WTC11 (cell line): ENCODE data around the gene FBXO41. TPM values are rescaled to one million over a fixed set of nuclear protein-coding genes. Genes with fewer than 3 reads are reported as not detected.

Experiments used
- ATAC-seq: fragments of 200-7000 bp; cut with Tn5 transposase; 2 replicates; pipeline ENCODE4 v1.10.0; 2021; ENCODE audit warnings: mild to moderate bottlenecking, moderate library complexity
- CTCF ChIA-PET: fragments of 300-600 bp; sonication (Branson Sonifier 250); formaldehyde crosslinking; loops from one replicate; lab custom pipeline; 2021; ENCODE audit warnings: antibody characterized with exemption; lab: Charles Lee
- POLR2A ChIA-PET: fragments of 350-600 bp; sonication (Branson Sonifier 250); formaldehyde crosslinking; loops from one replicate; lab custom pipeline; 2021; ENCODE audit warnings: antibody characterized with exemption; lab: Charles Lee
- DNase-seq: peaks from one replicate; pipeline ENCODE4 v3.0.0; 2021; ENCODE audit warnings: low spot score
- H3K27ac Mint-ChIP-seq: 2 replicates; pipeline ENCODE4 v1.8.0; 2021; ENCODE audit warnings: mixed read lengths
- H3K27me3 Mint-ChIP-seq: 2 replicates; pipeline ENCODE4 v1.8.0; 2021; ENCODE audit warnings: low read depth, mild to moderate bottlenecking, moderate library complexity, mixed read lengths
- H3K36me3 Mint-ChIP-seq: 2 replicates; pipeline ENCODE4 v1.8.0; 2021; ENCODE audit warnings: mixed read lengths
- H3K4me1 Mint-ChIP-seq: 2 replicates; pipeline ENCODE4 v1.8.0; 2022; ENCODE audit warnings: mixed read lengths
- H3K4me3 Mint-ChIP-seq: 2 replicates; pipeline ENCODE4 v1.8.0; 2021; ENCODE audit warnings: mild to moderate bottlenecking, moderate library complexity, mixed read lengths
- H3K9me3 Mint-ChIP-seq: 2 replicates; pipeline ENCODE4 v1.8.0; 2021; ENCODE audit warnings: mixed read lengths
- CREB1 ChIP-seq: sonication (generic); formaldehyde crosslinking; IDR thresholded peaks from 2 replicates; pipeline ENCODE4 v1.8.0; 2023; ENCODE audit warnings: mild to moderate bottlenecking, missing genetic modification reagents
- CREM ChIP-seq: sonication (generic); formaldehyde crosslinking; IDR thresholded peaks from 2 replicates; pipeline ENCODE4 v1.8.1; 2022; ENCODE audit warnings: mild to moderate bottlenecking, missing genetic modification reagents, moderate library complexity
- ELF4 ChIP-seq: sonication (generic); formaldehyde crosslinking; IDR thresholded peaks from 2 replicates; pipeline ENCODE4 v1.8.1; 2022; ENCODE audit warnings: low read depth, mild to moderate bottlenecking, moderate library complexity, missing genetic modification reagents
- FOXJ3 ChIP-seq: sonication (generic); formaldehyde crosslinking; IDR thresholded peaks from 2 replicates; pipeline ENCODE4 v1.9.0; 2021; ENCODE audit warnings: missing genetic modification reagents, mild to moderate bottlenecking, borderline replicate concordance
- NFYB ChIP-seq: sonication (generic); formaldehyde crosslinking; conservative IDR thresholded peaks from 2 replicates; pipeline ENCODE4 v1.8.0; 2022; ENCODE audit warnings: low read depth, missing genetic modification reagents
- SMAD3 ChIP-seq: sonication (generic); formaldehyde crosslinking; IDR thresholded peaks from 2 replicates; pipeline ENCODE4 v1.8.0; 2022; ENCODE audit warnings: missing genetic modification reagents, mild to moderate bottlenecking, borderline replicate concordance
- SOX15 ChIP-seq: fragments of 250-450 bp; sonication (Bioruptor Pico); IDR thresholded peaks from 2 replicates; pipeline ENCODE4 v1.9.0; 2021; ENCODE audit warnings: mild to moderate bottlenecking
- TEAD1 ChIP-seq: sonication (generic); formaldehyde crosslinking; IDR thresholded peaks from 2 replicates; pipeline ENCODE4 v1.8.0; 2022; ENCODE audit warnings: mild to moderate bottlenecking, missing genetic modification reagents
- ZNF138 ChIP-seq: sonication (generic); formaldehyde crosslinking; conservative IDR thresholded peaks from 2 replicates; pipeline ENCODE4 v1.8.1; 2022; ENCODE audit warnings: mild to moderate bottlenecking, moderate library complexity, missing genetic modification reagents
- ZNF416 ChIP-seq: fragments of 250-450 bp; sonication (Bioruptor Pico); IDR thresholded peaks from 2 replicates; pipeline ENCODE4 v1.9.0; 2021; ENCODE audit warnings: mild to moderate bottlenecking, inconsistent platforms
- total RNA-seq: library from RNA; stranded (reverse); gene quantifications from 3 replicates; pipeline ENCODE4 v1.2.3, GENCODE V29; 2021
- TF ChIP-seq, protein P1 (sequence below): sonication (generic); formaldehyde crosslinking; IDR thresholded peaks from 2 replicates; pipeline ENCODE4 v1.8.1; 2023; ENCODE audit warnings: mild to moderate bottlenecking, missing genetic modification reagents
- TF ChIP-seq, protein P2 (sequence below): sonication (generic); formaldehyde crosslinking; IDR thresholded peaks from 2 replicates; pipeline ENCODE4 v1.8.0; 2023; ENCODE audit warnings: mild to moderate bottlenecking, missing genetic modification reagents
- TF ChIP-seq, protein P3 (sequence below): sonication (generic); formaldehyde crosslinking; IDR thresholded peaks from 2 replicates; pipeline ENCODE4 v1.8.1; 2023; ENCODE audit warnings: mild to moderate bottlenecking, missing genetic modification reagents, moderate library complexity
- TF ChIP-seq, protein P4 (sequence below): sonication (generic); formaldehyde crosslinking; IDR thresholded peaks from 2 replicates; pipeline ENCODE4 v1.8.0; 2023; ENCODE audit warnings: missing genetic modification reagents
- TF ChIP-seq, protein P5 (sequence below): sonication (generic); formaldehyde crosslinking; IDR thresholded peaks from 2 replicates; pipeline ENCODE4 v1.8.1; 2023; ENCODE audit warnings: mild to moderate bottlenecking, missing genetic modification reagents, borderline replicate concordance
- TF ChIP-seq, protein P6 (sequence below): sonication (generic); formaldehyde crosslinking; IDR thresholded peaks from 2 replicates; pipeline ENCODE4 v1.8.1; 2023; ENCODE audit warnings: mild to moderate bottlenecking, missing genetic modification reagents
- TF ChIP-seq, protein P7 (sequence below): sonication (generic); formaldehyde crosslinking; IDR thresholded peaks from 2 replicates; pipeline ENCODE4 v1.8.1; 2022; ENCODE audit warnings: low read depth, mild to moderate bottlenecking, moderate library complexity, missing genetic modification reagents, borderline replicate concordance
- TF ChIP-seq, protein P8 (sequence below): sonication (generic); formaldehyde crosslinking; IDR thresholded peaks from 2 replicates; pipeline ENCODE4 v1.8.1; 2022; ENCODE audit warnings: mild to moderate bottlenecking, missing genetic modification reagents, moderate library complexity, borderline replicate concordance
- TF ChIP-seq, protein P9 (sequence below): fragments of 250-450 bp; sonication (Bioruptor Pico); IDR thresholded peaks from 2 replicates; pipeline ENCODE4 v1.8.0; 2021; ENCODE audit warnings: mild to moderate bottlenecking
- TF ChIP-seq, protein P10 (sequence below): sonication (generic); formaldehyde crosslinking; IDR thresholded peaks from 2 replicates; pipeline ENCODE4 v1.8.0; 2022; ENCODE audit warnings: mild to moderate bottlenecking, missing genetic modification reagents

The FBXO41 gene
- total RNA-seq, 1 experiment from 2014 or later = 19.2 TPM

DNA sequence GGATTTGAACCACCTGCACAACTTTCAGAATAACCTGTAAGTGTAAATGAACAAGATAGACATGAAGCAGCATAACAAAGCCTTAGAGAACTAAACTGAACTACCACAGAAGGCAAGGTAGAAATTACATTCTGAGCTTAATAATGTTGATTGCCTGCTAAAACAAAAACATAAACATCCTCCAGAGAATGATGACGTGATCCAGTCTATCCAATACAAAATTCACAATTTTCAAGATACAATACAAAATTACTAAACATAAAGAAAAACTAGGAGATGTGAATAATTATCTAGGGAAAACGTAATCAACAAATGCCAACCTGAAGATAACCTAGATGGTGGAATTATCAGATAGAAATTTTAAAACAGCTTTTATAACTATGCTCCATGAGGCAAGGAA is 49.8 kb upstream of the FBXO41 start:
- ChIA-PET POLR2A (no interaction called here), CTCF (interaction anchor here (1.0 kb wide), 1 partner anchor 26 kb away, joined by 5 read pairs; no protein-coding TSS in a partner anchor)
- no peaks in the 10 kb centered on the region for H3K36me3 Mint-ChIP-seq
- TF ChIP-seq, protein P1, sequence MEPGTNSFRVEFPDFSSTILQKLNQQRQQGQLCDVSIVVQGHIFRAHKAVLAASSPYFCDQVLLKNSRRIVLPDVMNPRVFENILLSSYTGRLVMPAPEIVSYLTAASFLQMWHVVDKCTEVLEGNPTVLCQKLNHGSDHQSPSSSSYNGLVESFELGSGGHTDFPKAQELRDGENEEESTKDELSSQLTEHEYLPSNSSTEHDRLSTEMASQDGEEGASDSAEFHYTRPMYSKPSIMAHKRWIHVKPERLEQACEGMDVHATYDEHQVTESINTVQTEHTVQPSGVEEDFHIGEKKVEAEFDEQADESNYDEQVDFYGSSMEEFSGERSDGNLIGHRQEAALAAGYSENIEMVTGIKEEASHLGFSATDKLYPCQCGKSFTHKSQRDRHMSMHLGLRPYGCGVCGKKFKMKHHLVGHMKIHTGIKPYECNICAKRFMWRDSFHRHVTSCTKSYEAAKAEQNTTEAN (CRISPR knock-in tag) = no peak
- TF ChIP-seq, protein P2, sequence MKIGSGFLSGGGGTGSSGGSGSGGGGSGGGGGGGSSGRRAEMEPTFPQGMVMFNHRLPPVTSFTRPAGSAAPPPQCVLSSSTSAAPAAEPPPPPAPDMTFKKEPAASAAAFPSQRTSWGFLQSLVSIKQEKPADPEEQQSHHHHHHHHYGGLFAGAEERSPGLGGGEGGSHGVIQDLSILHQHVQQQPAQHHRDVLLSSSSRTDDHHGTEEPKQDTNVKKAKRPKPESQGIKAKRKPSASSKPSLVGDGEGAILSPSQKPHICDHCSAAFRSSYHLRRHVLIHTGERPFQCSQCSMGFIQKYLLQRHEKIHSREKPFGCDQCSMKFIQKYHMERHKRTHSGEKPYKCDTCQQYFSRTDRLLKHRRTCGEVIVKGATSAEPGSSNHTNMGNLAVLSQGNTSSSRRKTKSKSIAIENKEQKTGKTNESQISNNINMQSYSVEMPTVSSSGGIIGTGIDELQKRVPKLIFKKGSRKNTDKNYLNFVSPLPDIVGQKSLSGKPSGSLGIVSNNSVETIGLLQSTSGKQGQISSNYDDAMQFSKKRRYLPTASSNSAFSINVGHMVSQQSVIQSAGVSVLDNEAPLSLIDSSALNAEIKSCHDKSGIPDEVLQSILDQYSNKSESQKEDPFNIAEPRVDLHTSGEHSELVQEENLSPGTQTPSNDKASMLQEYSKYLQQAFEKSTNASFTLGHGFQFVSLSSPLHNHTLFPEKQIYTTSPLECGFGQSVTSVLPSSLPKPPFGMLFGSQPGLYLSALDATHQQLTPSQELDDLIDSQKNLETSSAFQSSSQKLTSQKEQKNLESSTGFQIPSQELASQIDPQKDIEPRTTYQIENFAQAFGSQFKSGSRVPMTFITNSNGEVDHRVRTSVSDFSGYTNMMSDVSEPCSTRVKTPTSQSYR (CRISPR knock-in tag) = no peak
- TF ChIP-seq NFYB (no peak), FOXJ3 (CRISPR knock-in tag) (no peak), SMAD3 (CRISPR knock-in tag) (no peak), TEAD1 (CRISPR knock-in tag) (no peak), ZNF416 (no peak), CREM (no peak), SOX15 (CRISPR knock-in tag) (no peak), ELF4 (CRISPR knock-in tag) (no peak), ZNF138 (CRISPR knock-in tag) (no peak), CREB1 (CRISPR knock-in tag) (no peak)
- TF ChIP-seq, protein P3, sequence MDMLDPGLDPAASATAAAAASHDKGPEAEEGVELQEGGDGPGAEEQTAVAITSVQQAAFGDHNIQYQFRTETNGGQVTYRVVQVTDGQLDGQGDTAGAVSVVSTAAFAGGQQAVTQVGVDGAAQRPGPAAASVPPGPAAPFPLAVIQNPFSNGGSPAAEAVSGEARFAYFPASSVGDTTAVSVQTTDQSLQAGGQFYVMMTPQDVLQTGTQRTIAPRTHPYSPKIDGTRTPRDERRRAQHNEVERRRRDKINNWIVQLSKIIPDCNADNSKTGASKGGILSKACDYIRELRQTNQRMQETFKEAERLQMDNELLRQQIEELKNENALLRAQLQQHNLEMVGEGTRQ (CRISPR knock-in tag) = no peak
- TF ChIP-seq, protein P4, sequence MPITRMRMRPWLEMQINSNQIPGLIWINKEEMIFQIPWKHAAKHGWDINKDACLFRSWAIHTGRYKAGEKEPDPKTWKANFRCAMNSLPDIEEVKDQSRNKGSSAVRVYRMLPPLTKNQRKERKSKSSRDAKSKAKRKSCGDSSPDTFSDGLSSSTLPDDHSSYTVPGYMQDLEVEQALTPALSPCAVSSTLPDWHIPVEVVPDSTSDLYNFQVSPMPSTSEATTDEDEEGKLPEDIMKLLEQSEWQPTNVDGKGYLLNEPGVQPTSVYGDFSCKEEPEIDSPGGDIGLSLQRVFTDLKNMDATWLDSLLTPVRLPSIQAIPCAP (CRISPR knock-in tag) = no peak
- TF ChIP-seq, protein P5, sequence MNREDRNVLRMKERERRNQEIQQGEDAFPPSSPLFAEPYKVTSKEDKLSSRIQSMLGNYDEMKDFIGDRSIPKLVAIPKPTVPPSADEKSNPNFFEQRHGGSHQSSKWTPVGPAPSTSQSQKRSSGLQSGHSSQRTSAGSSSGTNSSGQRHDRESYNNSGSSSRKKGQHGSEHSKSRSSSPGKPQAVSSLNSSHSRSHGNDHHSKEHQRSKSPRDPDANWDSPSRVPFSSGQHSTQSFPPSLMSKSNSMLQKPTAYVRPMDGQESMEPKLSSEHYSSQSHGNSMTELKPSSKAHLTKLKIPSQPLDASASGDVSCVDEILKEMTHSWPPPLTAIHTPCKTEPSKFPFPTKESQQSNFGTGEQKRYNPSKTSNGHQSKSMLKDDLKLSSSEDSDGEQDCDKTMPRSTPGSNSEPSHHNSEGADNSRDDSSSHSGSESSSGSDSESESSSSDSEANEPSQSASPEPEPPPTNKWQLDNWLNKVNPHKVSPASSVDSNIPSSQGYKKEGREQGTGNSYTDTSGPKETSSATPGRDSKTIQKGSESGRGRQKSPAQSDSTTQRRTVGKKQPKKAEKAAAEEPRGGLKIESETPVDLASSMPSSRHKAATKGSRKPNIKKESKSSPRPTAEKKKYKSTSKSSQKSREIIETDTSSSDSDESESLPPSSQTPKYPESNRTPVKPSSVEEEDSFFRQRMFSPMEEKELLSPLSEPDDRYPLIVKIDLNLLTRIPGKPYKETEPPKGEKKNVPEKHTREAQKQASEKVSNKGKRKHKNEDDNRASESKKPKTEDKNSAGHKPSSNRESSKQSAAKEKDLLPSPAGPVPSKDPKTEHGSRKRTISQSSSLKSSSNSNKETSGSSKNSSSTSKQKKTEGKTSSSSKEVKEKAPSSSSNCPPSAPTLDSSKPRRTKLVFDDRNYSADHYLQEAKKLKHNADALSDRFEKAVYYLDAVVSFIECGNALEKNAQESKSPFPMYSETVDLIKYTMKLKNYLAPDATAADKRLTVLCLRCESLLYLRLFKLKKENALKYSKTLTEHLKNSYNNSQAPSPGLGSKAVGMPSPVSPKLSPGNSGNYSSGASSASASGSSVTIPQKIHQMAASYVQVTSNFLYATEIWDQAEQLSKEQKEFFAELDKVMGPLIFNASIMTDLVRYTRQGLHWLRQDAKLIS = no peak
- TF ChIP-seq, protein P6, sequence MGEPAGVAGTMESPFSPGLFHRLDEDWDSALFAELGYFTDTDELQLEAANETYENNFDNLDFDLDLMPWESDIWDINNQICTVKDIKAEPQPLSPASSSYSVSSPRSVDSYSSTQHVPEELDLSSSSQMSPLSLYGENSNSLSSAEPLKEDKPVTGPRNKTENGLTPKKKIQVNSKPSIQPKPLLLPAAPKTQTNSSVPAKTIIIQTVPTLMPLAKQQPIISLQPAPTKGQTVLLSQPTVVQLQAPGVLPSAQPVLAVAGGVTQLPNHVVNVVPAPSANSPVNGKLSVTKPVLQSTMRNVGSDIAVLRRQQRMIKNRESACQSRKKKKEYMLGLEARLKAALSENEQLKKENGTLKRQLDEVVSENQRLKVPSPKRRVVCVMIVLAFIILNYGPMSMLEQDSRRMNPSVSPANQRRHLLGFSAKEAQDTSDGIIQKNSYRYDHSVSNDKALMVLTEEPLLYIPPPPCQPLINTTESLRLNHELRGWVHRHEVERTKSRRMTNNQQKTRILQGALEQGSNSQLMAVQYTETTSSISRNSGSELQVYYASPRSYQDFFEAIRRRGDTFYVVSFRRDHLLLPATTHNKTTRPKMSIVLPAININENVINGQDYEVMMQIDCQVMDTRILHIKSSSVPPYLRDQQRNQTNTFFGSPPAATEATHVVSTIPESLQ = no peak
- TF ChIP-seq, protein P7, sequence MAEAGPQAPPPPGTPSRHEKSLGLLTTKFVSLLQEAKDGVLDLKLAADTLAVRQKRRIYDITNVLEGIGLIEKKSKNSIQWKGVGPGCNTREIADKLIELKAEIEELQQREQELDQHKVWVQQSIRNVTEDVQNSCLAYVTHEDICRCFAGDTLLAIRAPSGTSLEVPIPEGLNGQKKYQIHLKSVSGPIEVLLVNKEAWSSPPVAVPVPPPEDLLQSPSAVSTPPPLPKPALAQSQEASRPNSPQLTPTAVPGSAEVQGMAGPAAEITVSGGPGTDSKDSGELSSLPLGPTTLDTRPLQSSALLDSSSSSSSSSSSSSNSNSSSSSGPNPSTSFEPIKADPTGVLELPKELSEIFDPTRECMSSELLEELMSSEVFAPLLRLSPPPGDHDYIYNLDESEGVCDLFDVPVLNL (CRISPR knock-in tag) = no peak
- TF ChIP-seq, protein P8, sequence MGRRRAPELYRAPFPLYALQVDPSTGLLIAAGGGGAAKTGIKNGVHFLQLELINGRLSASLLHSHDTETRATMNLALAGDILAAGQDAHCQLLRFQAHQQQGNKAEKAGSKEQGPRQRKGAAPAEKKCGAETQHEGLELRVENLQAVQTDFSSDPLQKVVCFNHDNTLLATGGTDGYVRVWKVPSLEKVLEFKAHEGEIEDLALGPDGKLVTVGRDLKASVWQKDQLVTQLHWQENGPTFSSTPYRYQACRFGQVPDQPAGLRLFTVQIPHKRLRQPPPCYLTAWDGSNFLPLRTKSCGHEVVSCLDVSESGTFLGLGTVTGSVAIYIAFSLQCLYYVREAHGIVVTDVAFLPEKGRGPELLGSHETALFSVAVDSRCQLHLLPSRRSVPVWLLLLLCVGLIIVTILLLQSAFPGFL (CRISPR knock-in tag) = no peak
- TF ChIP-seq, protein P9, sequence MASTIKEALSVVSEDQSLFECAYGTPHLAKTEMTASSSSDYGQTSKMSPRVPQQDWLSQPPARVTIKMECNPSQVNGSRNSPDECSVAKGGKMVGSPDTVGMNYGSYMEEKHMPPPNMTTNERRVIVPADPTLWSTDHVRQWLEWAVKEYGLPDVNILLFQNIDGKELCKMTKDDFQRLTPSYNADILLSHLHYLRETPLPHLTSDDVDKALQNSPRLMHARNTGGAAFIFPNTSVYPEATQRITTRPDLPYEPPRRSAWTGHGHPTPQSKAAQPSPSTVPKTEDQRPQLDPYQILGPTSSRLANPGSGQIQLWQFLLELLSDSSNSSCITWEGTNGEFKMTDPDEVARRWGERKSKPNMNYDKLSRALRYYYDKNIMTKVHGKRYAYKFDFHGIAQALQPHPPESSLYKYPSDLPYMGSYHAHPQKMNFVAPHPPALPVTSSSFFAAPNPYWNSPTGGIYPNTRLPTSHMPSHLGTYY = no peak
- TF ChIP-seq, protein P10, sequence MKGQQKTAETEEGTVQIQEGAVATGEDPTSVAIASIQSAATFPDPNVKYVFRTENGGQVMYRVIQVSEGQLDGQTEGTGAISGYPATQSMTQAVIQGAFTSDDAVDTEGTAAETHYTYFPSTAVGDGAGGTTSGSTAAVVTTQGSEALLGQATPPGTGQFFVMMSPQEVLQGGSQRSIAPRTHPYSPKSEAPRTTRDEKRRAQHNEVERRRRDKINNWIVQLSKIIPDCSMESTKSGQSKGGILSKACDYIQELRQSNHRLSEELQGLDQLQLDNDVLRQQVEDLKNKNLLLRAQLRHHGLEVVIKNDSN (CRISPR knock-in tag) = no peak
- ATAC-seq (no peak), DNase-seq (no peak)
- peaks cover 10% of the 10 kb centered on the region; the same call in 1 of the 2 replicates for H3K27me3 Mint-ChIP-seq
- H3K4me3 Mint-ChIP-seq = no peak overlapping the region
- H3K9me3 Mint-ChIP-seq = peaks cover 5% of the 10 kb centered on the region
- no peaks in the 10 kb centered on the region for H3K4me1 Mint-ChIP-seq
- no peak overlapping the region for H3K27ac Mint-ChIP-seq
